Suprapubic skin (tissue), 4 donors: ENCODE results near the gene PRIMA1.

Source experiments
- CTCF ChIP-seq, 2 donors: fragments of 200-600 bp in 1 of 2; fragments of 450-650 bp in 1 of 2; sonication (generic) in 1 of 2; IDR thresholded peaks; one replicate each; pipeline ENCODE4 v1.5.1; 2016 to 2019; ENCODE audit warnings: antibody characterized with exemption in 2 of 2, mild to moderate bottlenecking in 1 of 2, moderate library complexity in 1 of 2
- POLR2A ChIP-seq, 2 donors: fragments of 450-650 bp; IDR thresholded peaks; one replicate each; pipeline ENCODE4 v1.6.1; 2017; ENCODE audit warnings: antibody characterized with exemption in 2 of 2, mild to moderate bottlenecking in 2 of 2, moderate library complexity in 2 of 2
- POLR2AphosphoS5 ChIP-seq, 3 donors: sonication (generic); formaldehyde crosslinking; IDR thresholded peaks; one replicate each; pipeline ENCODE4 v1.6.1; 2017; ENCODE audit warnings: antibody characterized with exemption in 3 of 3

- TF ChIP-seq POLR2A (IDR thresholded peaks at IDR 0.05) (no peak), CTCF (IDR thresholded peaks at IDR 0.05) (no peak), POLR2AphosphoS5 (IDR thresholded peaks at IDR 0.05) (no peak)
Measured at GRCh38 chr14:93775744-93776143, 12.5 kb downstream of the PRIMA1 start.
